SU-DHL-6 (cell line): ENCODE results near the gene LHPP.
"Not testable (repeated sequence)": the region's sequence is repeated elsewhere in the genome, so short reads cannot be mapped to it uniquely, and the experiment has no call there.

Experiments
- H2AFZ ChIP-seq: fragments of 200-600 bp; sonication (generic); 2 replicates; pipeline ENCODE4 v1.6.1; 2014; ENCODE audit warnings: low read depth, mild to moderate bottlenecking, moderate library complexity, mixed read lengths, antibody characterized with exemption, low read length; ENCODE audit not compliant: severe bottlenecking
- H3F3A ChIP-seq: fragments of 200-600 bp; shearing (Covaris generic); 2 replicates; pipeline ENCODE4 v1.6.0; 2016; ENCODE audit warnings: antibody characterized with exemption, mild to moderate bottlenecking; ENCODE audit not compliant: insufficient read depth
- H3K27ac ChIP-seq: fragments of 200-600 bp; sonication (generic); 2 replicates; pipeline ENCODE4 v1.5.1; 2016; ENCODE audit warnings: low read depth, mild to moderate bottlenecking, low read length, moderate library complexity, mixed read lengths
- H3K27me3 ChIP-seq: fragments of 200-600 bp; sonication (generic), shearing (Covaris generic); 2 replicates; pipeline ENCODE4 v1.6.0; 2014; ENCODE audit warnings: mild to moderate bottlenecking, low read length
- H3K36me3 ChIP-seq: fragments of 200-600 bp; sonication (generic); 2 replicates; pipeline ENCODE4 v1.6.1; 2014; ENCODE audit warnings: mild to moderate bottlenecking, low read length, mixed read lengths
- H3K4me2 ChIP-seq: fragments of 300-600, 200-600 bp; shearing (Covaris generic), sonication (generic); 2 replicates; pipeline ENCODE4 v1.6.0; 2014; ENCODE audit warnings: low read length, low read depth, mild to moderate bottlenecking; ENCODE audit not compliant: poor library complexity, severe bottlenecking
- H3K4me3 ChIP-seq: fragments of 200-600 bp; sonication (generic); 2 replicates; pipeline ENCODE4 v1.5.1; 2014; ENCODE audit warnings: antibody characterized with exemption, low read length, mild to moderate bottlenecking, mixed read lengths; ENCODE audit not compliant: insufficient read depth, poor library complexity, severe bottlenecking
- H3K79me2 ChIP-seq: fragments of 200-600 bp; sonication (generic); 2 replicates; pipeline ENCODE4 v1.6.1; 2014; ENCODE audit warnings: mild to moderate bottlenecking, low read length, moderate library complexity; ENCODE audit not compliant: insufficient read depth
- H3K9ac ChIP-seq: fragments of 200-600 bp; sonication (generic); 2 replicates; pipeline ENCODE4 v1.7.0; 2014; ENCODE audit warnings: mild to moderate bottlenecking, low read length
- H3K9me2 ChIP-seq: fragments of 200-600 bp; sonication (generic); replicated peaks from 2 replicates; pipeline ENCODE4 v1.6.1; 2014; ENCODE audit warnings: low read length; ENCODE audit not compliant: insufficient read depth
- H3K9me3 ChIP-seq: fragments of 200-600 bp; sonication (generic); 2 replicates; pipeline ENCODE4 v1.6.1; 2014; ENCODE audit warnings: low read length, mixed read lengths; ENCODE audit not compliant: insufficient read depth
- H4K20me1 ChIP-seq: fragments of 200-600 bp; sonication (generic); 2 replicates; pipeline ENCODE4 v1.6.1; 2014; ENCODE audit warnings: low read depth, mild to moderate bottlenecking, antibody characterized with exemption, low read length, moderate library complexity, mixed read lengths
- CTCF ChIP-seq: fragments of 200-600 bp; sonication (generic); IDR thresholded peaks from one replicate; pipeline ENCODE4 v1.5.1; 2017; ENCODE audit warnings: antibody characterized with exemption, mild to moderate bottlenecking, low read length, moderate library complexity; ENCODE audit not compliant: insufficient read depth, poor library complexity, severe bottlenecking
- EZH2phosphoT487 ChIP-seq: fragments of 200-600 bp; sonication (generic), shearing (Covaris generic); conservative IDR thresholded peaks from 2 replicates; pipeline ENCODE4 v1.6.1; 2018; ENCODE audit warnings: mild to moderate bottlenecking, antibody characterized with exemption, low read length, moderate library complexity, mixed read lengths

Gene LHPP

GRCh38 chr10:124436191-124436638 is 25.4 kb upstream of the LHPP start:
- H2AFZ ChIP-seq: no peak overlapping the region
- no peaks in the 10 kb centered on the region for H3K79me2 ChIP-seq
- no peaks in the 10 kb centered on the region for H3K9me3 ChIP-seq
- H3K4me3 ChIP-seq: no peak overlapping the region
- TF ChIP-seq CTCF (no peak), EZH2phosphoT487 (no peak)
- no peaks in the 10 kb centered on the region for H3K27me3 ChIP-seq
- H3F3A ChIP-seq: no peaks in the 10 kb centered on the region
- H3K36me3 ChIP-seq: no peaks in the 10 kb centered on the region
- no peaks in the 10 kb centered on the region for H4K20me1 ChIP-seq
- no peak overlapping the region for H3K9ac ChIP-seq
- no peaks in the 10 kb centered on the region for H3K9me2 ChIP-seq
- no peak overlapping the region for H3K4me2 ChIP-seq
- no peak overlapping the region for H3K27ac ChIP-seq

- not testable (repeated sequence) for H3K27me3 ChIP-seq, H3K4me3 ChIP-seq, H3F3A ChIP-seq, H3K27ac ChIP-seq, H3K9me2 ChIP-seq, H4K20me1 ChIP-seq, H3K79me2 ChIP-seq, H2AFZ ChIP-seq, H3K4me2 ChIP-seq, H3K9me3 ChIP-seq, H3K36me3 ChIP-seq, H3K9ac ChIP-seq
These were observed 19.9 kb upstream of the LHPP start for GRCh38 chr10:124441694-124442093.

- Histone ChIP-seq H3K4me3 (no peak overlapping the region), H3K9me2 (no peaks in the 10 kb centered on the region), H3K9ac (no peak overlapping the region), H3K4me2 (no peak overlapping the region), H3K27ac (no peak overlapping the region), H3K9me3 (no peaks in the 10 kb centered on the region), H3K27me3 (0 out of 2 replicates have a peak, but pooled peaks cover 3% of the 10 kb centered on the region), H3F3A (no peaks in the 10 kb centered on the region), H4K20me1 (no peaks in the 10 kb centered on the region), H3K36me3 (no peaks in the 10 kb centered on the region), H2AFZ (no peak overlapping the region), H3K79me2 (no peaks in the 10 kb centered on the region)
- TF ChIP-seq EZH2phosphoT487: no peak
- TF ChIP-seq CTCF: no peak
These were observed 14.5 kb upstream of the LHPP start for GRCh38 chr10:124446830-124447750.

GRCh38 chr10:124447751-124448466 is 13.7 kb upstream of the LHPP start:
- no peaks in the 10 kb centered on the region for H4K20me1 ChIP-seq
- no peak overlapping the region for H3K4me2 ChIP-seq
- H3K9me3 ChIP-seq: no peaks in the 10 kb centered on the region
- H3K9ac ChIP-seq: no peak overlapping the region
- 0 out of 2 replicates have a peak, but pooled peaks cover 3% of the 10 kb centered on the region for H3K27me3 ChIP-seq
- H3K9me2 ChIP-seq: no peaks in the 10 kb centered on the region
- no peak overlapping the region for H3K4me3 ChIP-seq
- H3K27ac ChIP-seq: no peak overlapping the region
- H3F3A ChIP-seq: no peaks in the 10 kb centered on the region
- no peaks in the 10 kb centered on the region for H3K79me2 ChIP-seq
- H3K36me3 ChIP-seq: no peaks in the 10 kb centered on the region
- no peak overlapping the region for H2AFZ ChIP-seq
- TF ChIP-seq EZH2phosphoT487: no peak
- TF ChIP-seq CTCF: no peak
